HG02938 (cell line): ENCODE measurements around the gene HPRT1.

Experiments used
- ATAC-seq: cut with Tn5 transposase; IDR thresholded peaks from one replicate; pipeline ENCODE4 v1.9.1; 2021; ENCODE audit warnings: mild to moderate bottlenecking, moderate library complexity; ENCODE audit not compliant: unreplicated experiment

Gene HPRT1

DNA sequence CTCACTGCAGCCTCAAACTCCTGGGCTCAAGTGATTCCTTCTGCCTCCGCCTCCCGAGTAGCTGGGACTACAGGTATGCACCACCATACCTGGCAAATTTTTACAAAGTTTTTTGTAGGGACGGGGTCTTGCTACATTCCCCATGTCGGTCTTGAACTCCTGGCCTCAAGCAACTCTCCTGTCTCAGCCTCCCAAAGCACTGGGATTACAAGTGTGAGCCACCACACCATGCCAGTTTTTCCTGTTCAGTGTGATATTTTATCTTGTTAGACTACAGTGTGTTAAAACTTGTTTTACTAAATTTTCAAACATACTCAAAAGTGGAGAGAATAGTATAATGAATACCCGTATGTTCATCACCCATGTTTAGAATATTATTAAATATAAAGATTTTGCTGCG lies 12.1 kb downstream of the HPRT1 start:
- no peak for ATAC-seq

DNA sequence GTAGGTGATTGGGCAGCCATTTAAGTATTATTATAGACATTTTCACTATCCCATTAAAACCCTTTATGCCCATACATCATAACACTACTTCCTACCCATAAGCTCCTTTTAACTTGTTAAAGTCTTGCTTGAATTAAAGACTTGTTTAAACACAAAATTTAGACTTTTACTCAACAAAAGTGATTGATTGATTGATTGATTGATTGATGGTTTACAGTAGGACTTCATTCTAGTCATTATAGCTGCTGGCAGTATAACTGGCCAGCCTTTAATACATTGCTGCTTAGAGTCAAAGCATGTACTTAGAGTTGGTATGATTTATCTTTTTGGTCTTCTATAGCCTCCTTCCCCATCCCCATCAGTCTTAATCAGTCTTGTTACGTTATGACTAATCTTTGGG lies 16.3 kb downstream of the HPRT1 start:
- ATAC-seq = no peak

- no peak for ATAC-seq
Observed at GRCh38 chrX:134478374-134478773, 18.4 kb downstream of the HPRT1 start.

- no peak for ATAC-seq
Observed at GRCh38 chrX:134480061-134480460, 20.1 kb downstream of the HPRT1 start.

- ATAC-seq = no peak
Observed at GRCh38 chrX:134481339-134481738, 21.4 kb downstream of the HPRT1 start.

DNA sequence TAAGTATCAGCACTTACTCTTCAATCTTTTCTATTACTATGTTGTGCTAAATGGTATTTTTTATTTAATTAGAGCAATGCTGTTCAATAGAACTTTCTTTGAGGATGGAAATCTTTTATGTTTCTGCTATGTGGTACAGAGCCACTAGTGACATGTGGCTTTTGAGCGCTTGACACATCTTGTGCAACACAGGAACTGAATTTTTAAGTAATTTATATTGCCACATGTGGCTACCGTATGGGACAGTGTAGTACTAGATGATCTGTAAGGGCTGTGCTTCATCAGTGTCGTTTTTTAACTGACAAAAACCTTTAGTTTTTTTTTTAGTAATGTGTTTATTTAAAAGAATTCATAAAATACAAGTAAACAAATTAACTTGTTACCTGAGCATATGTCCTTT lies 22.4 kb downstream of the HPRT1 start:
- no peak for ATAC-seq

- no peak for ATAC-seq
Observed at GRCh38 chrX:134484039-134484438, 24.1 kb downstream of the HPRT1 start.

GRCh38 chrX:134501941-134502340 lies 42.0 kb downstream of the HPRT1 start:
- ATAC-seq = no peak

DNA sequence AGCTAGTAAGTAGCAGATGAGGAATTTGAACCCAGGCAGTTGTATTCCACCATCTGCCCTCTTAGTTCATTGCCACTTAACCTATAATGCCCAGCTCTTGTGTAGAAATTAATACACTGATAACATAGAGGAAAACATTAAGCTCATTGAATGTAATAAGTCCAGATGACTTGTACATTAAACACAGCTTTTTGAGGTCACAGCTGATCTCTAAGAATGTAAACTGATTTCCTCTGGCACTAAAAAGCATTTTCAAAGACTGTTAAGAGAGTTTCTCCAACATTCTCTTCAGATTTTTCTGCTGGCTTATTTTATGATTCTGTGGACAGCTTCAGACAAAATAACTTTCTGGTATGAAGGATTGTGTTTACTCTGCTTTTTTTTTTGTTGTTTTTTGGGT lies 42.7 kb downstream of the HPRT1 start:
- no peak for ATAC-seq

- no peak for ATAC-seq
Observed at GRCh38 chrX:134512566-134512965, 52.6 kb downstream of the HPRT1 start.

GRCh38 chrX:134513091-134513490 lies 53.1 kb downstream of the HPRT1 start:
- no peak for ATAC-seq

- ATAC-seq = peak; percentile 62
Observed at GRCh38 chrX:134520860-134521390, 61.0 kb downstream of the HPRT1 start.

DNA sequence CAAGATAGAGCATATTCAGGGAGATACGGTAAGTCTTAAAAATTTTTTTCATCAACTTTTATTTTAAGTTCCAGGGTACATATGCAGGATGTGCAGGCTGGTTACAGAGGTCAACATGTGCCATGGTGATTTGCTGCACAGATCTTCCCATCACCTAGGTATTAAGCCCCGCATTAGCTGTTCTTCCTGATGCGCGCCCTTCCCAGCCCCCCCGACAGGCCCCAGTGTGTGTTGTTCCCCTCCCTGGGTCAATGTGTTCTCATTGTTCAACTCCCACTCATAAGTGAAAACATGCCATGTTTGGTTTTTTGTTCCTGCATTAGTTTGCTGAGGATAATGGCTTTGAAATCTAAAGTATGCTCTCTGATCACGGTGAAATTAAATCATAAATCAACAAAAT lies 64.2 kb downstream of the HPRT1 start:
- ATAC-seq = no peak

DNA sequence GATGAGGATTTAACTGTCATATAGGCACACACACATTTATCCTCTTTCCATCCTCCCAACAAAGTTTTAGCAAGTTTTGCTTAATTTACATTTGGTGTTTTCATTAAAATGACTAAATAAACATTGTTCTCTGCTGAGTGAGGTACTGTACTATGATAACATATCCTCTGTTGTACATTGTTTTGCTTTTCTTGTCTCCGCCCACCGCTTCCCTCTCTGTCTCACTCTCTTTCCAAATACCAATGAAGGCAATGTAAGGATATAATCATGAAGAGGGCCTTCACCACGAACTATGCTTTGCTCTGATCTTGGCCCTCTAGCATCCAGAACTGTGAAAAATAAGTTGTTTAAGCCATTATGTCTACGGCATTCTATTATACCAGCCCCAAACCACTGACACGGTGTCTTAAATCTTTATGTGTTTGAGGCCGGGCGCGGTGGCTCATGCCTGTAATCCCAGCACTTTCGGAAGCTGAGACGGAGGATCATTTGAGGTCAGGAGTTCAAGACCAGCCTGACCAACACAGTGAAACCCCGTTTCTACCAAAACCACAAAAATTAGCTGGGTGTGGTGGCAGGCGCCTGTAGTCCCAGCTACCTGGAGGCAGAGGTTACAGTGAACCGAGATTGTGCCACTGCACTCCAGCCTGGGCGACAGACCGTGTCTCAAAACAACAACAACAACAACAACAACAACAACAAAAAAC lies 65.3 kb downstream of the HPRT1 start:
- no peak for ATAC-seq

- ATAC-seq = no peak
Observed at GRCh38 chrX:134526399-134526798, 66.4 kb downstream of the HPRT1 start.

- no peak for ATAC-seq
Observed at GRCh38 chrX:134528960-134529359, 69.0 kb downstream of the HPRT1 start.

- no peak for ATAC-seq
Observed at GRCh38 chrX:134529481-134529880, 69.5 kb downstream of the HPRT1 start.

- no peak for ATAC-seq
Observed at GRCh38 chrX:134530845-134531244, 70.9 kb downstream of the HPRT1 start.

DNA sequence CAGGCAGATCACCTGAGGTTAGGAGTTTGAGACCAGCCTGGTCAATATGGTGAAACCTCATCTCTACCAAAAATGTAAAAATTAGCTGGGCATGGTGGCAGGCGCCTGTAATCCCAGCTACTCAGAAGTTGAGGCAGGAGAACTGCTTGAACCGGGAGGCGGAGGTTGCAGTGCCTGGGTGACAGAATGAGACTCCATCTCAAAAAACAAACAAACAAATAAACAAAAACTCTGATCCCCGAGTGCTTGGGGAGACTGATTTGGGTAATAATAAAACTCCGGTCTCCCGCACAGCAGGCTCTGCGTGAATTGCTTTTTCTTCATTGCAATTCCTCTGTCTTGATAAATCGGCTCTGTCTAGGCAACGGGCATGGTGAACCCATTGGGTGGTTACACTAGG lies 73.4 kb downstream of the HPRT1 start:
- ATAC-seq = no peak

DNA sequence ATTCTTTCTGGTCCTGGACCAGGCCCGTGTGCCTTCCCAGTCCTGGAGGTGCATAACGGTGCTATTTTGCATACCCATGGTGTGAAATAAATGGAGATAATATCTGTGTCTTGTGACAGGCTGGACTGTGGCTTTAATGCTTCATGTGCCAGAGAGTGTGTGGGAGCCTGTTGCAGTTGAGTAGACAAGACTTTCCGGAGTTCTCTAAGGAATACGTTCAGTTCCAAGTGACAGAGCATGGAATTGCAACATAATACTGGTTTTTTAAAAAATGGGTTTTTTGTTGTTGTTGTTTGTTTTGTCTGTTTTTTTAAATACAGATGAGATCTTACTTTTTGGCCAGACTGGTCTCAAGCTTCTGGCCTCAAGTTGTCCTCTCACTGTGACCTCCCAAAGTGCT lies 74.0 kb downstream of the HPRT1 start:
- ATAC-seq = no peak

- no peak for ATAC-seq
Observed at GRCh38 chrX:134537179-134537955, 77.4 kb downstream of the HPRT1 start.

- no peak for ATAC-seq
Observed at GRCh38 chrX:134538316-134538715, 78.4 kb downstream of the HPRT1 start.
